Measurements from ENCODE around the gene KCNIP2.
A peak's percentile ranks its signal among the peaks of the same experiment; 100 is the strongest.

The KCNIP2 gene

DNA sequence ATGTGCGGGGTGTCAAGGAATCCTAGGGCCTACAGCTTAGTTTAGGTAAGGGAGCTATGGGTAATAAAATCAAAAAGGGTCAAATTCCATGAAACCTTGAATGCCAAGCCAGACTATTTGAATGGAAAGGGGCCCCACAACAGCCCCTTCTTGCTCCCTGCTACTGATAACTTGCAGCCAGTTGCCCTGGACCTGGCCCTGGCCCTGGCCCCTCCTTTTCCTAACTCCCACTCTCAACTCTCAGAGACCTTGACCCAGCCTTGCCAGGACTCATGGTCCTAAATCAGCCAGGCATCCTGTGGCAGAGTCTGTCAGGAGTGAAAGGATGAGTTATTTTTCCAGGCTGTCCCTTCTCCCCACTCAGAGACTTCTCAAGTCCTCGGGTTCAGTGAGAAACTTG lies 5.9 kb downstream of the KCNIP2 start:
- ChIA-PET POLR2A (no interaction called here), CTCF (interaction anchor here (1.4 to 3.2 kb wide), 2 partner anchors 172 to 235 kb away, joined by 5 to 16 read pairs; no protein-coding TSS in a partner anchor)
- DNase-seq (ENCODE audit: extremely low spot score), result no peak
- TF ChIP-seq LEF1 (IDR thresholded peaks at IDR 0.05; ENCODE audit: borderline replicate concordance) (no peak), NFRKB (IDR thresholded peaks at IDR 0.05) (no peak), FOXK2 (IDR thresholded peaks at IDR 0.05) (no peak), L3MBTL2 (conservative IDR thresholded peaks at IDR 0.05) (no peak), BHLHE40 (IDR thresholded peaks at IDR 0.05; ENCODE audit: borderline replicate concordance) (no peak), SP1 (IDR thresholded peaks at IDR 0.05) (no peak), PKNOX1 (IDR thresholded peaks at IDR 0.05) (no peak), FOXA1 (IDR thresholded peaks at IDR 0.05) (no peak), HDGF (IDR thresholded peaks at IDR 0.05; ENCODE audit: borderline replicate concordance) (no peak), ARNT (IDR thresholded peaks at IDR 0.05) (no peak)

DNA sequence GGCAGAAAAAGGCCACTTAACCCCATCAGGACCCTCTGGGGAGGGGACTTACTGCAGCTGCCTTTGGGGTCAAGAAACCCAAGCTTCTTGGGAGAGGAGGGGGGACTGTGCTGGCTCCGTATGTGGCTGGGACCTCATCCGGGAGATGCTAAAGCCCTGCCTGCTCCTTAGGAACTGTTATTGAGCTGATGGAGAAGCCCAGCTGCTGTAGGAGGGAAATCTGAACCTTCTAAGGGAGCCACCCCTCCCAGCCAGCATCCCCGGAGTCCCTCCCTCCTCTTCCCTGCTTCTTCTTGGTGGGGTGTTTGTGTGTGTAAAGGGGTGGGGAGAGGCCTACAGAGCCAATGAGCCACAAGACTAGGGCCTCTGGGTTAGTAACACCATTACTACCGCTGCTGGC lies 8.2 kb downstream of the KCNIP2 start:
- POLR2A ChIA-PET, result interaction anchor here (2.7 kb wide), 1 partner anchor 17 kb away, joined by 11 read pairs; the partner anchor contains the start of gene OGA
- CTCF ChIA-PET, result interaction anchor here (0.5 to 3.2 kb wide), 8 partner anchors 17 to 1655 kb away, joined by 3 to 16 read pairs (median 4); partner anchors contain the start of gene OGA
- TF ChIP-seq HDGF (IDR thresholded peaks at IDR 0.05; ENCODE audit: borderline replicate concordance) (no peak), FOXM1 (IDR thresholded peaks at IDR 0.05; ENCODE audit: borderline replicate concordance) (no peak), ARNT (IDR thresholded peaks at IDR 0.05) (no peak), ZNF384 (IDR thresholded peaks at IDR 0.05) (no peak), L3MBTL2 (conservative IDR thresholded peaks at IDR 0.05) (no peak), NFRKB (IDR thresholded peaks at IDR 0.05) (no peak), FOXA1 (IDR thresholded peaks at IDR 0.05) (no peak), FOXK2 (IDR thresholded peaks at IDR 0.05) (no peak), CTBP1 (IDR thresholded peaks at IDR 0.05; ENCODE audit: borderline replicate concordance) (no peak)
- DNase-seq (ENCODE audit: extremely low spot score), result no peak

GRCh38 chr10:101834341-101834740 lies 9.3 kb downstream of the KCNIP2 start:
- TF ChIP-seq TARDBP (IDR thresholded peaks at IDR 0.05), result no peak
- TF ChIP-seq BHLHE40 (IDR thresholded peaks at IDR 0.05; ENCODE audit: borderline replicate concordance), result no peak
- no peak for TF ChIP-seq FOXM1 (IDR thresholded peaks at IDR 0.05; ENCODE audit: borderline replicate concordance)
- no peak for TF ChIP-seq PKNOX1 (IDR thresholded peaks at IDR 0.05)
- ChIA-PET CTCF (no interaction called here), POLR2A (interaction anchor here (2.7 kb wide), 1 partner anchor 16 kb away, joined by 11 read pairs; the partner anchor contains the start of gene OGA)
- DNase-seq (ENCODE audit: extremely low spot score), result no peak

DNA sequence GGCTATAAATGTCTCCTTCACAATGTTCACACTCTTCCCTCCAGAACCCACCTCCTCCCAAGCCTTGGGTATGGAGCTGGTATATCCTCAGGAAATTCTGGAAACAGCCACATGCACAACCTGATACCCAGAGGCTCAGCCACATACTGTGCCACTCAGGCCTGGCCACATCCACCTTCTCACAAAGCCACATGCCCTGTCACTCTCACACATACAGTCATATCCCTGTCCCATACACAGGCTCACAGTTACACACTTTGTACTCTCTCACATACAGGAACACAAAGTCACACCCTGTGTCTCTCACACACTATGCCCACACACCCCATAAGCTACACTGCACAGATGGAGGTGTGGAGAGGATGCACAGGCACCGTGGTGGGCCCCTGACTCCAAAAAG lies 10.1 kb downstream of the KCNIP2 start:
- ChIA-PET POLR2A (no interaction called here), CTCF (no interaction called here)
- DNase-seq (ENCODE audit: extremely low spot score), result no peak
- TF ChIP-seq TARDBP (IDR thresholded peaks at IDR 0.05), result no peak

GRCh38 chr10:101832325-101832771 lies 11.3 kb downstream of the KCNIP2 start:
- no peak for DNase-seq (ENCODE audit: extremely low spot score)
- CTCF ChIA-PET, result interaction anchor here (0.6 to 1.2 kb wide), 2 partner anchors 8 to 51 kb away, joined by 3 to 4 read pairs; no protein-coding TSS in a partner anchor
- no peak for TF ChIP-seq FOXM1 (IDR thresholded peaks at IDR 0.05; ENCODE audit: borderline replicate concordance)
- TF ChIP-seq LEF1 (IDR thresholded peaks at IDR 0.05; ENCODE audit: borderline replicate concordance), result no peak
- TF ChIP-seq HDGF (IDR thresholded peaks at IDR 0.05; ENCODE audit: borderline replicate concordance), result no peak
- no peak for TF ChIP-seq FOXK2 (IDR thresholded peaks at IDR 0.05)
- TF ChIP-seq TARDBP (IDR thresholded peaks at IDR 0.05), result no peak
- TF ChIP-seq SUZ12 (IDR thresholded peaks at IDR 0.05), result no peak
- POLR2A ChIA-PET, result no interaction called here

GRCh38 chr10:101831169-101831811 lies 12.3 kb downstream of the KCNIP2 start:
- POLR2A ChIA-PET, result no interaction called here
- CTCF ChIA-PET, result interaction anchor here (1.2 kb wide), 1 partner anchor 9 kb away, joined by 4 read pairs; no protein-coding TSS in a partner anchor
- TF ChIP-seq TARDBP (IDR thresholded peaks at IDR 0.05), result no peak
- TF ChIP-seq ARNT (IDR thresholded peaks at IDR 0.05), result no peak
- TF ChIP-seq CTBP1 (IDR thresholded peaks at IDR 0.05; ENCODE audit: borderline replicate concordance), result no peak
- TF ChIP-seq PKNOX1 (IDR thresholded peaks at IDR 0.05), result peak; percentile 64
- no peak for DNase-seq (ENCODE audit: extremely low spot score)

- TF ChIP-seq ARNT (IDR thresholded peaks at IDR 0.05) (peak; percentile 72; the same call in 1 of the 2 replicates), L3MBTL2 (conservative IDR thresholded peaks at IDR 0.05) (peak; percentile 48; the same call in 1 of the 2 replicates), TARDBP (IDR thresholded peaks at IDR 0.05) (peak; percentile 88), FOXM1 (IDR thresholded peaks at IDR 0.05; ENCODE audit: borderline replicate concordance) (no peak), SP1 (IDR thresholded peaks at IDR 0.05) (peak; percentile 87), FOXK2 (IDR thresholded peaks at IDR 0.05) (no peak)
- ChIA-PET POLR2A (no interaction called here), CTCF (interaction anchor here (1.2 kb wide), 1 partner anchor 10 kb away, joined by 4 read pairs; no protein-coding TSS in a partner anchor)
- DNase-seq (ENCODE audit: extremely low spot score), result peak; percentile 96
These were observed 13.1 kb downstream of the KCNIP2 start for GRCh38 chr10:101830322-101831168.

All from HEK293T (cell line).